ENCODE measurements around the gene TGFB1I1.
A peak's percentile ranks its signal among the peaks of the same experiment; 100 is the strongest.
"Not testable (repeated sequence)": the region's sequence is repeated elsewhere in the genome, so short reads cannot be mapped to it uniquely, and the experiment has no call there.

The TGFB1I1 gene

GRCh38 chr16:31440516-31441184, 31.3 kb upstream of the TGFB1I1 start:
- Histone ChIP-seq H3K9ac (no peak overlapping the region), H3K79me2 (peaks cover 4% of the 10 kb centered on the region), H3K9me3 (ENCODE audit: control insufficient read depth, low read length) (no peaks in the 10 kb centered on the region), H3K4me2 (ENCODE audit: low read length) (no peak overlapping the region), H3K27me3 (ENCODE audit: control insufficient read depth, insufficient read depth, low read length) (no peaks in the 10 kb centered on the region), H3K27ac (no peak overlapping the region), H3K36me3 (ENCODE audit: control insufficient read depth, insufficient read depth, low read length) (no peaks in the 10 kb centered on the region), H3K4me3 (ENCODE audit: low read depth, low read length) (no peak overlapping the region), H2AFZ (no peak overlapping the region), H3K4me1 (no peaks in the 10 kb centered on the region)
- TF ChIP-seq CTCF (IDR thresholded peaks at IDR 0.05) = no peak

- no peak overlapping the region for H3K27ac ChIP-seq
- H3K27me3 ChIP-seq (ENCODE audit: control insufficient read depth, insufficient read depth, low read length) = no peaks in the 10 kb centered on the region
- no peaks in the 10 kb centered on the region for H3K36me3 ChIP-seq (ENCODE audit: control insufficient read depth, insufficient read depth, low read length)
- H3K9ac ChIP-seq = no peak overlapping the region
- peaks cover 4% of the 10 kb centered on the region for H3K79me2 ChIP-seq
- H3K4me2 ChIP-seq (ENCODE audit: low read length) = no peak overlapping the region
- peak overlapping the region; percentile 95 for H2AFZ ChIP-seq
- TF ChIP-seq CTCF (IDR thresholded peaks at IDR 0.05) = no peak
- no peaks in the 10 kb centered on the region for H3K4me1 ChIP-seq
- H3K9me3 ChIP-seq (ENCODE audit: control insufficient read depth, low read length) = no peaks in the 10 kb centered on the region
- no peak overlapping the region for H3K4me3 ChIP-seq (ENCODE audit: low read depth, low read length)
Measured at GRCh38 chr16:31441956-31442355, 30.0 kb upstream of the TGFB1I1 start.

- not testable (repeated sequence) for H3K9me3 ChIP-seq (ENCODE audit: control insufficient read depth, low read length); H2AFZ ChIP-seq; H3K4me2 ChIP-seq (ENCODE audit: low read length); H3K4me1 ChIP-seq; H3K79me2 ChIP-seq; H3K4me3 ChIP-seq (ENCODE audit: low read depth, low read length); H3K9ac ChIP-seq; H3K27me3 ChIP-seq (ENCODE audit: control insufficient read depth, insufficient read depth, low read length); H3K36me3 ChIP-seq (ENCODE audit: control insufficient read depth, insufficient read depth, low read length); H3K27ac ChIP-seq
Measured at GRCh38 chr16:31445931-31446330, 26.0 kb upstream of the TGFB1I1 start.

- peak overlapping the region; percentile 51 for H2AFZ ChIP-seq
- no peak for TF ChIP-seq CTCF (IDR thresholded peaks at IDR 0.05)
- H3K4me1 ChIP-seq = peaks cover 35% of the 10 kb centered on the region
- H3K27me3 ChIP-seq (ENCODE audit: control insufficient read depth, insufficient read depth, low read length) = no peaks in the 10 kb centered on the region
- no peaks in the 10 kb centered on the region for H3K36me3 ChIP-seq (ENCODE audit: control insufficient read depth, insufficient read depth, low read length)
- no peaks in the 10 kb centered on the region for H3K9me3 ChIP-seq (ENCODE audit: control insufficient read depth, low read length)
- H3K4me2 ChIP-seq (ENCODE audit: low read length) = peak overlapping the region; percentile 4
- H3K27ac ChIP-seq = peak overlapping the region; percentile 74
- H3K4me3 ChIP-seq (ENCODE audit: low read depth, low read length) = peak overlapping the region; percentile 4
- H3K9ac ChIP-seq = no peak overlapping the region
- H3K79me2 ChIP-seq = peaks cover 20% of the 10 kb centered on the region
Measured at GRCh38 chr16:31451201-31451600, 20.8 kb upstream of the TGFB1I1 start.

GRCh38 chr16:31451681-31452351, 20.1 kb upstream of the TGFB1I1 start:
- Histone ChIP-seq H3K4me1 (peaks cover 35% of the 10 kb centered on the region), H3K79me2 (peaks cover 22% of the 10 kb centered on the region), H3K27ac (peak overlapping the region; percentile 74), H3K4me3 (ENCODE audit: low read depth, low read length) (peak overlapping the region; percentile 4), H3K4me2 (ENCODE audit: low read length) (peak overlapping the region; percentile 4), H3K9ac (no peak overlapping the region), H3K9me3 (ENCODE audit: control insufficient read depth, low read length) (no peaks in the 10 kb centered on the region), H3K36me3 (ENCODE audit: control insufficient read depth, insufficient read depth, low read length) (no peaks in the 10 kb centered on the region), H2AFZ (peak overlapping the region; percentile 51), H3K27me3 (ENCODE audit: control insufficient read depth, insufficient read depth, low read length) (no peaks in the 10 kb centered on the region)
- TF ChIP-seq CTCF (IDR thresholded peaks at IDR 0.05) = peak; percentile 82

Data from parathyroid adenoma (tissue), 2 donors.